NOMO-1 treated with DMSO at 0.1 percent for 48 hours (cell line): ENCODE measurements around the gene RREB1.

Experiments
- DNase-seq: peaks from one replicate; lab custom pipeline; 2025; ENCODE audit not compliant: unreplicated experiment; lab: John Stamatoyannopoulos, UW

Gene RREB1

GRCh38 chr6:7282097-7282906 is 174.5 kb downstream of the RREB1 start:
- peak; percentile 15 for DNase-seq

- DNase-seq, result no peak
Measured at GRCh38 chr6:7283676-7284075, 175.9 kb downstream of the RREB1 start.

- DNase-seq, result no peak
Measured at GRCh38 chr6:7285416-7285815, 177.7 kb downstream of the RREB1 start.

GRCh38 chr6:7290079-7290478 is 182.3 kb downstream of the RREB1 start:
- DNase-seq, result no peak

- DNase-seq, result no peak
Measured at GRCh38 chr6:7292596-7293255, 185.0 kb downstream of the RREB1 start.

- no peak for DNase-seq
Measured at GRCh38 chr6:7295916-7296315, 188.2 kb downstream of the RREB1 start.

- DNase-seq, result no peak
Measured at GRCh38 chr6:7296602-7297001, 188.8 kb downstream of the RREB1 start.

GRCh38 chr6:7298113-7298512 is 190.4 kb downstream of the RREB1 start:
- no peak for DNase-seq

GRCh38 chr6:7300926-7301325 is 193.2 kb downstream of the RREB1 start:
- DNase-seq, result no peak
